Transverse colon (tissue), 3 donors: ENCODE results near the gene ZNF622.

Experiments used
- EP300 ChIP-seq: sonication (generic); formaldehyde crosslinking; IDR thresholded peaks from one replicate; pipeline ENCODE4 v1.6.1; 2017; ENCODE audit warnings: antibody characterized with exemption, low read depth
- TF ChIP-seq, protein P1 (sequence below), 5 experiments: fragments of 200-600 bp in 3 of 5; fragments of 450-650 bp in 2 of 5; sonication (generic) in 3 of 5; IDR thresholded peaks; 1 replicate in 2 of 5; 2 replicates in 3 of 5; pipeline ENCODE4 v1.5.1; 2016 to 2017; ENCODE audit warnings: antibody characterized with exemption in 5 of 5, inconsistent platforms in 3 of 5, mild to moderate bottlenecking in 2 of 5, moderate library complexity in 1 of 5

DNA sequence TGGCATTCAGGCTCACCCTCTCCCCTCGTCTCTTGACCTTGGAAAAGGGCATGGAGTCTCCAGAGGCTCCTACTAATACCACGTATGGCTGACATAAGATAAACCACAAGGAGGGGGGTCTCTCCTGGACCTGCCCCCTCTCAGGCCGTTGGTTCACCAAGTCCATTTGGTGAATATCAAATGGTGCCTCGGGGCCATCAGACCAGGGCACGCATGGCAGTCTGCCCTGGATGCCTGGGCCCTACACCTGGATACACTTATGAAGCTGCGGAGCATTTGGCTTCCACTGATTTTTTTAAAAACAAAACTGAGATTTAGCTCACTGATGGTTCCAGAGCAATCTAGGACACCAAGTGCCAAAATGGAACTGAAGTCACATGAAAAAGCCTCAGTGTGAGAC, 40.3 kb upstream of the ZNF622 start:
- TF ChIP-seq, protein P1, sequence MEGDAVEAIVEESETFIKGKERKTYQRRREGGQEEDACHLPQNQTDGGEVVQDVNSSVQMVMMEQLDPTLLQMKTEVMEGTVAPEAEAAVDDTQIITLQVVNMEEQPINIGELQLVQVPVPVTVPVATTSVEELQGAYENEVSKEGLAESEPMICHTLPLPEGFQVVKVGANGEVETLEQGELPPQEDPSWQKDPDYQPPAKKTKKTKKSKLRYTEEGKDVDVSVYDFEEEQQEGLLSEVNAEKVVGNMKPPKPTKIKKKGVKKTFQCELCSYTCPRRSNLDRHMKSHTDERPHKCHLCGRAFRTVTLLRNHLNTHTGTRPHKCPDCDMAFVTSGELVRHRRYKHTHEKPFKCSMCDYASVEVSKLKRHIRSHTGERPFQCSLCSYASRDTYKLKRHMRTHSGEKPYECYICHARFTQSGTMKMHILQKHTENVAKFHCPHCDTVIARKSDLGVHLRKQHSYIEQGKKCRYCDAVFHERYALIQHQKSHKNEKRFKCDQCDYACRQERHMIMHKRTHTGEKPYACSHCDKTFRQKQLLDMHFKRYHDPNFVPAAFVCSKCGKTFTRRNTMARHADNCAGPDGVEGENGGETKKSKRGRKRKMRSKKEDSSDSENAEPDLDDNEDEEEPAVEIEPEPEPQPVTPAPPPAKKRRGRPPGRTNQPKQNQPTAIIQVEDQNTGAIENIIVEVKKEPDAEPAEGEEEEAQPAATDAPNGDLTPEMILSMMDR (IDR thresholded peaks at IDR 0.05) = no peak
- TF ChIP-seq EP300 = no peak
